Right lobe of liver (tissue), 6 donors: ENCODE results near the gene TMEM175. TPM values are rescaled to one million over a fixed set of nuclear protein-coding genes. Genes with fewer than 3 reads are reported as not detected.

Source experiments
- ATAC-seq, 4 donors: fragments of 200-7000 bp; cut with Tn5 transposase; one replicate each; pipeline ENCODE4 v1.9.1; 2020; ENCODE audit warnings: mild to moderate bottlenecking in 4 of 4, moderate library complexity in 4 of 4
- DNase-seq, 3 donors: peaks; one replicate each; pipeline ENCODE4 v3.0.0-alpha.2; 2020
- H3K27ac ChIP-seq, 3 donors: fragments of 200-600 bp; one replicate each; pipeline ENCODE4 v1.8.0; 2022
- H3K27me3 ChIP-seq, 2 donors: fragments of 200-600 bp; one replicate each; pipeline ENCODE4 v1.8.0; 2022
- H3K36me3 ChIP-seq, 4 donors: fragments of 200-600 bp; sonication (generic) in 1 of 4; one replicate each; pipeline versions ENCODE4 v1.5.1 to v1.8.0; 2017 to 2022; ENCODE audit warnings: control low read depth in 1 of 4
- H3K4me1 ChIP-seq, 4 donors: fragments of 200-600 bp; sonication (generic) in 1 of 4; one replicate each; pipeline versions ENCODE4 v1.5.1 to v1.8.0; 2017 to 2022; ENCODE audit warnings: control low read depth in 1 of 4
- H3K4me3 ChIP-seq, 3 donors: fragments of 200-600 bp; one replicate each; pipeline ENCODE4 v1.8.0; 2022
- H3K9me3 ChIP-seq, 4 donors: fragments of 200-600 bp; sonication (generic) in 1 of 4; one replicate each; pipeline versions ENCODE4 v1.5.1 to v1.8.0; 2017 to 2022; ENCODE audit warnings: control low read depth in 1 of 4
- POLR2A ChIP-seq: fragments of 450-650 bp; IDR thresholded peaks from one replicate; pipeline ENCODE4 v1.6.1; 2017; ENCODE audit warnings: antibody characterized with exemption, mild to moderate bottlenecking
- WGBS: methylation state at CpG from one replicate; pipeline ENCODE4 v1.1.6; 2018; ENCODE audit warnings: low coverage, low lambda C conversion rate; ENCODE audit not compliant: insufficient coverage; ENCODE audit errors: missing lambda C conversion rate; 5-methylcytosine and 5-hydroxymethylcytosine counted together
- intact Hi-C, 2 donors: fragments of 100-400 bp; cut with DNase I; formaldehyde crosslinking; loops; one replicate each; pipeline versions ENCODE4 v1.11.2 to v1.14.1; 2022
- total RNA-seq, 6 experiments: library from RNA; depleted of rRNA in 2 of 6; stranded (reverse); fragments of >200 nt in 2 of 6; fragmentation: NEBNext Ultra II Directional in 3 of 6; extraction: Animal tissue kit (Norgen Biotek cat#: 25700) in 3 of 6; gene quantifications; one replicate each; pipeline versions ENCODE4 v1.1.0 to v1.2.4, GENCODE V29; 2016 to 2023
- TF ChIP-seq, protein P1 (sequence below), 4 donors: fragments of 200-600 bp in 3 of 4; fragments of 450-650 bp in 1 of 4; IDR thresholded peaks; one replicate each; pipeline versions ENCODE4 v1.5.1 to v1.8.0; 2016 to 2022; ENCODE audit warnings: antibody characterized with exemption in 4 of 4, mild to moderate bottlenecking in 2 of 4
- donor health status: DM: no; HTN: yes; CAD: no.
- donor health status: DM: no; HTN: no; CAD: no.
- donor health status: DM: no; HTN: no; CAD: no.
- donor health status: DM: no; HTN: yes; CAD: no.
- donor health status: DM: no; HTN: yes; CAD: no.

The TMEM175 gene
- total RNA-seq, 6 experiments from 2014 or later: 22.0 to 31.8 (median 23.6) TPM

DNA sequence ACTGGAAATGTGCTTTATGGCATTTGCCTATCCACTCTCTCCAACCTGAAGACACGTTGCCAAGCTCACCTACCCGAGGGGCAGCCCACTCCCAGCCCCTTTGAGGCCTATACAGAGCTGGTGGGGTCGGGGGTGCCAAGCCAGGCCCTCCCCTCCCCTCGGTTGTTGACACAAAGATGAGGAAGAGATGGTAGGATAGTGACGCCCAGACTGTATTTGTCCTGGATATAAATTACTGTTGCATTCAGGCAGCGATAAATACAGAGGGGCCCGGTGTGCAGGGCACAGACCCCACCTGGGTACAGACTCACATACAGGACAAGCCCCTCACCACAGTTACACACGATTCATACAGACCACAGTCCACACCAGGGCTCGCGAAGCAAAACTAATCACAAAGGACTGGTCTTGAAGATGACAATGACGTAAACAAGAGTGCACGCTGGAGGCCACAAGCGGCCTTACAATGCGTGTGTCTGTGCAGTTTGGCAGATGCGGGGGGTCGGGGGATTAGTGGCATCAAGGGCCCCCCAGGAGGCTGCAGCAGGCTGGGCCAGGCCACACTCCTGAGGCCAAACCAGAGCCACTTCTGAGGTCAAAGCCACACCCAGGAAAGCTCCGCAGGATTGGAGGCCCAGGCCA lies 26.6 kb downstream of the TMEM175 start:
- intact Hi-C loops: no loop called here
- no peak overlapping the region for H3K27ac ChIP-seq
- H3K9me3 ChIP-seq: no peaks in the 10 kb centered on the region
- 84% methylated on average over 8 of the region's 17 CpGs for WGBS
- peaks cover 0 to 3% (median 0%) of the 10 kb centered on the region in 4 donors for H3K36me3 ChIP-seq
- H3K4me1 ChIP-seq: no peaks in the 10 kb centered on the region
- TF ChIP-seq POLR2A: no peak
- TF ChIP-seq, protein P1, sequence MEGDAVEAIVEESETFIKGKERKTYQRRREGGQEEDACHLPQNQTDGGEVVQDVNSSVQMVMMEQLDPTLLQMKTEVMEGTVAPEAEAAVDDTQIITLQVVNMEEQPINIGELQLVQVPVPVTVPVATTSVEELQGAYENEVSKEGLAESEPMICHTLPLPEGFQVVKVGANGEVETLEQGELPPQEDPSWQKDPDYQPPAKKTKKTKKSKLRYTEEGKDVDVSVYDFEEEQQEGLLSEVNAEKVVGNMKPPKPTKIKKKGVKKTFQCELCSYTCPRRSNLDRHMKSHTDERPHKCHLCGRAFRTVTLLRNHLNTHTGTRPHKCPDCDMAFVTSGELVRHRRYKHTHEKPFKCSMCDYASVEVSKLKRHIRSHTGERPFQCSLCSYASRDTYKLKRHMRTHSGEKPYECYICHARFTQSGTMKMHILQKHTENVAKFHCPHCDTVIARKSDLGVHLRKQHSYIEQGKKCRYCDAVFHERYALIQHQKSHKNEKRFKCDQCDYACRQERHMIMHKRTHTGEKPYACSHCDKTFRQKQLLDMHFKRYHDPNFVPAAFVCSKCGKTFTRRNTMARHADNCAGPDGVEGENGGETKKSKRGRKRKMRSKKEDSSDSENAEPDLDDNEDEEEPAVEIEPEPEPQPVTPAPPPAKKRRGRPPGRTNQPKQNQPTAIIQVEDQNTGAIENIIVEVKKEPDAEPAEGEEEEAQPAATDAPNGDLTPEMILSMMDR (IDR thresholded peaks at IDR 0.05): no peak
- H3K27me3 ChIP-seq: no peaks in the 10 kb centered on the region
- DNase-seq (peak in 1 of 3 donors; percentile 34), ATAC-seq (no peak)
- H3K4me3 ChIP-seq: no peak overlapping the region

DNA sequence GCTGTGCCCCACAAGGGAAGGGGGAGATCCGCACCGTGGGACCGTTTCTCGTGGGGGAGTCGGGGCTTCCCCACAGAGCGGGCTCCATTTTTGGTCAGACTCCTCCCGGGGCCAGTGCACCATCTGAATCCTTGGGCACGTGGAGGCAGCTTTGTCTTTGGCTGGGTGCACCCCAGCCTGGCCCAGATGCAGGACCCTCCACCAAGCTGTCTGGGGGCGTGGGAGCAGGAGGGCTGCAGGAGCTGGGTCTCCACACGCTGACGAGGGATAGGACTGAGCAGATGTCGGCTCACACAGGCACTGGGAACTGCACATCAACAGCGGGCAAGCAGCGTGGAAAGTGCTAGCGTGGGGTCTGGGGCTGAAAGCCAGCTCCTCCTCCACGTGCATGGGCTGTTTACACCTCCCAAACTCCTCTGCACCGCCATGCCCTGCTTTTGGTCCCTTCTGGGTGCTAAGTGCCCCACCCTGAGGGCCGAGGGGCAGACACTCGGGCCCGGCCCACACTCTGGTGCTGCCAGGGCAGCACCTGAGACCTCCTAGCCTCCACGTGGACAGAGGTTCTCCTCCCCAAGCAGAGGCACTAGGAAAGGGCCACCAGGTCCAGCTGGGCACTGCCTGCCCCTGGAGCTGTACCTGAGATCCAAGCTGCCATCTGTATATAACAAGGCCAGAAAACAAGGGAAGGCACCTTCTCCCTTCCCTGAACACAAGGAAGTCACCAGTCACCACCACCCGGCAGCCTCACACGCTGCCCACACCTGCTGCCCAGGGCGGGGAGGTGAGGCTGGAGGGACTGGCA lies 27.3 kb downstream of the TMEM175 start:
- no CpG with 5 or more reads among the region's 24 CpGs for WGBS
- TF ChIP-seq, protein P1 (IDR thresholded peaks at IDR 0.05): no peak
- no peak for TF ChIP-seq POLR2A
- Histone ChIP-seq H3K36me3 (peaks cover 0 to 3% (median 0%) of the 10 kb centered on the region in 4 donors), H3K9me3 (no peaks in the 10 kb centered on the region), H3K4me1 (no peaks in the 10 kb centered on the region), H3K4me3 (no peak overlapping the region), H3K27me3 (no peaks in the 10 kb centered on the region), H3K27ac (no peak overlapping the region)
- DNase-seq: peak in 1 of 3 donors; percentile 39
- ATAC-seq: peak in 2 of 4 donors; percentile 10 to 12
- intact Hi-C loops: no loop called here

DNA sequence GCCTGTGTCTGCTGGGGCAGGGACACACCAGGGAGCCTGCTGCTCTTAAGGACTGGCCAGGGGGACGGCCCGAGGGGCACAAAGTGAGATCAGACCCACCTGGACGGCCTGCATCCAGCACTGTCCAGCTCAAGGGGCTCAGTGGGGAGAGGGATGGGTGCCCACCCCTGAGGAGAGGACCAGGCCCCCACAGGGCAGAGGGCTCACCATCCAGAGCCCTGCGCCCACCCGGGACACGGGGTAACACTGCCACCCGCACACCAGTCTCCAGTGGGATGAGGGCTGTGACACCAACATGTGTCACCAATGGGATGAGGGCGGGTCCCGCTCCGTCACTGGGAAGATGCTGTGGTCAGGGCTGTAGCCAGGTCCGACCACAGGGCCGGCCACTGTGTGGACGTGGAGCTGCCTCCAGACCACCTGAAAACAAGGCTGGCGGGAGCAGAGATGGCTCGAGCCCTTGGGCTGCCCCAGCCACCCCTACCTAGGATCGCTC lies 27.9 kb downstream of the TMEM175 start:
- intact Hi-C loops: no loop called here
- H3K27me3 ChIP-seq: no peaks in the 10 kb centered on the region
- ATAC-seq (peak in 1 of 4 donors; percentile 3), DNase-seq (no peak)
- H3K36me3 ChIP-seq: peaks cover 0 to 3% (median 0%) of the 10 kb centered on the region in 4 donors
- no peaks in the 10 kb centered on the region for H3K4me1 ChIP-seq
- no peak overlapping the region for H3K4me3 ChIP-seq
- no peaks in the 10 kb centered on the region for H3K9me3 ChIP-seq
- TF ChIP-seq POLR2A: no peak
- TF ChIP-seq, protein P1 (IDR thresholded peaks at IDR 0.05): no peak
- no peak overlapping the region for H3K27ac ChIP-seq
- WGBS: no CpG with 5 or more reads among the region's 16 CpGs

DNA sequence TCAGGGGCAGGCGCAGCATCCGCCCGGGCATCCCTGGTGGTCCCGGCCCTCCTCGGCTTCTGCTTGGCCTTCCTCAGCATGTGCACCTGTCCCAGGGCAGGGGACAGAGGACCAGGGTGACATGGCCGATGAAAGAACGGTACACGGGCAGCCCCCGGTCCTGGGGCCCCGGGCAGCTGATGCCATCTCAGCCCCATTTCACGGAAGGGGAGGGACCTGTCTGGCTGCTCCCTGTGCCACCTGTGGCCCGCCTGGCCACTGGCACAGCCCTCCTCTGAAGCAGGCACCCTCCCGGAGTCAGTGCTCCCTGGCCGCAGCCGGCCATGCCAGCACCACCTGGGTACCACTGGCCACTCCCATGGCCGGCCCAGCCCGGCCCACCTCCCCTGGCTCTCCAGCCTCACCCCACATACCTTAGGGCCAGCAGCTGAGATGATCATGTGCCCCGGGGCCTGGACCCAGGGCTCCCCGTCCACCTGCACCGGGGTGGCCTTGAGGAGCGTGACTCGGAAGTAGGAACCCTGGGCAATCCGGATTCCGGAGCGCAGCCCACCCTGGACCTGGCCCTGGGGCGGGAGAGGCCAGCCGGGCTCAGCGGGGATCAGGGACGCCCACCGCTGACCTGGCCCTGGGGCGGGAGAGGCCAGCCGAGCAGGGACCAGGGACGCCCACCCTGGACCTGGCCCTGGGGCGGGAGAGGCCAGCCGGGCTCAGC lies 28.5 kb downstream of the TMEM175 start:
- DNase-seq: no peak
- H3K36me3 ChIP-seq: peaks cover 0 to 3% (median 0%) of the 10 kb centered on the region in 4 donors

More for the DNA sequence above, 28.5 kb downstream of the TMEM175 start:
- Histone ChIP-seq H3K27ac (no peak overlapping the region), H3K4me1 (no peaks in the 10 kb centered on the region), H3K9me3 (no peaks in the 10 kb centered on the region), H3K27me3 (no peaks in the 10 kb centered on the region), H3K4me3 (no peak overlapping the region)
- intact Hi-C loops: no loop called here
- peak in 1 of 4 donors; percentile 5 for ATAC-seq
- TF ChIP-seq POLR2A: no peak
- 92% methylated on average over 10 of the region's 35 CpGs for WGBS
